Mucosa of descending colon (tissue), 3 donors: ENCODE data around the gene ABCF2. TPM values are rescaled to one million over a fixed set of nuclear protein-coding genes. Genes with fewer than 3 reads are reported as not detected.

Experiments
- ATAC-seq: fragments of 200-7000 bp; cut with Tn5 transposase; one replicate; pipeline ENCODE4 v1.9.1; 2020; ENCODE audit warnings: mild to moderate bottlenecking, moderate library complexity
- DNase-seq, 3 donors: peaks; one replicate each; pipeline ENCODE4 v3.0.0-alpha.2; 2020
- H3K36me3 ChIP-seq: fragments of 200-600 bp; one replicate; pipeline ENCODE4 v1.8.0; 2021; ENCODE audit warnings: low read depth, mild to moderate bottlenecking
- H3K4me1 ChIP-seq: fragments of 200-600 bp; one replicate; pipeline ENCODE4 v1.8.0; 2021; ENCODE audit warnings: low read depth, mild to moderate bottlenecking
- H3K4me3 ChIP-seq: fragments of 200-600 bp; one replicate; pipeline ENCODE4 v1.8.0; 2021; ENCODE audit warnings: mild to moderate bottlenecking
- H3K9me3 ChIP-seq: fragments of 200-600 bp; one replicate; pipeline ENCODE4 v1.8.0; 2021; ENCODE audit warnings: mild to moderate bottlenecking
- intact Hi-C, 2 donors: fragments of 100-400 bp; cut with DNase I in 1 of 2; cut with micrococcal nuclease in 1 of 2; formaldehyde crosslinking; loops; one replicate each; pipeline versions ENCODE4 v1.11.0 to v1.11.1; 2022; cut with DNase I, micrococcal nuclease
- total RNA-seq, 3 donors: library from RNA; stranded (reverse); fragmentation: NEBNext Ultra II Directional in 2 of 3; extraction: Animal tissue kit (Norgen Biotek cat#: 25700) in 2 of 3; gene quantifications; one replicate each; pipeline versions ENCODE4 v1.2.1 to v1.2.4, GENCODE V29; 2021 to 2023
- TF ChIP-seq, protein P1 (sequence below): fragments of 200-600 bp; IDR thresholded peaks from one replicate; pipeline ENCODE4 v1.8.0; 2022; ENCODE audit warnings: antibody characterized with exemption, mild to moderate bottlenecking
- donor health status: DM: no; HTN: no; CAD: no; lungs with moderate emphysema.
- donor health status: DM: no; HTN: no; CAD: no.
- donor health status: DM: no; HTN: yes; CAD: no.

The ABCF2 gene
- total RNA-seq, 3 donors from 2014 or later = 27.0 to 36.4 (median 28.4) TPM

GRCh38 chr7:151256410-151257045 lies 29.5 kb upstream of the ABCF2 start:
- Histone ChIP-seq H3K4me3 (no peak overlapping the region), H3K9me3 (no peaks in the 10 kb centered on the region), H3K36me3 (no peaks in the 10 kb centered on the region), H3K4me1 (peaks cover under 1% of the 10 kb centered on the region)
- TF ChIP-seq, protein P1, sequence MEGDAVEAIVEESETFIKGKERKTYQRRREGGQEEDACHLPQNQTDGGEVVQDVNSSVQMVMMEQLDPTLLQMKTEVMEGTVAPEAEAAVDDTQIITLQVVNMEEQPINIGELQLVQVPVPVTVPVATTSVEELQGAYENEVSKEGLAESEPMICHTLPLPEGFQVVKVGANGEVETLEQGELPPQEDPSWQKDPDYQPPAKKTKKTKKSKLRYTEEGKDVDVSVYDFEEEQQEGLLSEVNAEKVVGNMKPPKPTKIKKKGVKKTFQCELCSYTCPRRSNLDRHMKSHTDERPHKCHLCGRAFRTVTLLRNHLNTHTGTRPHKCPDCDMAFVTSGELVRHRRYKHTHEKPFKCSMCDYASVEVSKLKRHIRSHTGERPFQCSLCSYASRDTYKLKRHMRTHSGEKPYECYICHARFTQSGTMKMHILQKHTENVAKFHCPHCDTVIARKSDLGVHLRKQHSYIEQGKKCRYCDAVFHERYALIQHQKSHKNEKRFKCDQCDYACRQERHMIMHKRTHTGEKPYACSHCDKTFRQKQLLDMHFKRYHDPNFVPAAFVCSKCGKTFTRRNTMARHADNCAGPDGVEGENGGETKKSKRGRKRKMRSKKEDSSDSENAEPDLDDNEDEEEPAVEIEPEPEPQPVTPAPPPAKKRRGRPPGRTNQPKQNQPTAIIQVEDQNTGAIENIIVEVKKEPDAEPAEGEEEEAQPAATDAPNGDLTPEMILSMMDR = no peak
- no peak for DNase-seq
- intact Hi-C loops = no loop called here
- ATAC-seq = no peak

DNA sequence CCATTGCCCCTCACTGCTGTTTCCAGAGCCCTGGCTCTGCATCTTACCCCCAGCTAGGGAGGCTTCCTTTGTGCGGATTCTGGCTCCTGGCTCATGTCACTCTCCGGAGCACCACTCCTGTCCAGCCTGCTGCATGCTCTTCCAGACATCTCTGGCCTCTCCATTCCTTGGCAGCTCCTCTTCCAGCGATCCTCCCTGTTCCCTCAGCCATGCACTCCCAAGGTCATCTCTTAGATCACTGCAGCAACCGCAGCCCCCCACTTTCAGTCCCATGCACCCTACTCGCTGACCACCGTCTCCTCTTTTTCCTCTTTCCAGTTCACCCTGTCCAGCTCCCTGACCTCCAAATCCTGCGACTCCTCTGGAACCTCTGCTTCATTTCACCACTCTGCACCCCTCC lies 28.4 kb upstream of the ABCF2 start:
- intact Hi-C loops = no loop called here
- ATAC-seq (no peak), DNase-seq (no peak)
- Histone ChIP-seq H3K36me3 (no peaks in the 10 kb centered on the region), H3K9me3 (no peaks in the 10 kb centered on the region), H3K4me1 (peaks cover 4% of the 10 kb centered on the region), H3K4me3 (no peak overlapping the region)
- TF ChIP-seq, protein P1 = no peak

DNA sequence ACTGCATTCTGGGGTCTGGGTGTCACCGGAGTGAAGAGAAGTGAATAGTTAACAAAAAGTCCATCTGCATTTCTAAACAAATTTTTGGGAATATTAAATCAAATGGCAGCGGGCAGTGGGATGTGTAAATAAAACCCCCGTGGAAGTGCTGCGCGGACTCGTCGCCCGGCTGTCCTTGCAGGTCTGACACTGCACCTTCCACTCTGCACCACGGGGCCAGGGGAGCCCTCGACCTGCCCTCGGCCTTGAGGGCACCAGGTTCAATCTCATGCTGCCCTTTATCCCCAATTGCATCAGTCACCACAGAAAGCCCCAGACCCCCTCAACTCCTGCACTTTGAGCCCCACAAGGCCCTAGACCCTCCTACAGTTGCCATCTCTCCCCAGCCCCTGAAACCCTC lies 27.8 kb upstream of the ABCF2 start:
- H3K9me3 ChIP-seq = no peaks in the 10 kb centered on the region
- intact Hi-C loops = no loop called here
- no peaks in the 10 kb centered on the region for H3K36me3 ChIP-seq
- H3K4me3 ChIP-seq = no peak overlapping the region
- TF ChIP-seq, protein P1 = no peak
- no peak for ATAC-seq
- no peak for DNase-seq
- peaks cover 4% of the 10 kb centered on the region for H3K4me1 ChIP-seq

- peaks cover 7% of the 10 kb centered on the region for H3K4me1 ChIP-seq
- no peak for ATAC-seq
- no peaks in the 10 kb centered on the region for H3K9me3 ChIP-seq
- no peak overlapping the region for H3K4me3 ChIP-seq
- TF ChIP-seq, protein P1 = no peak
- no peaks in the 10 kb centered on the region for H3K36me3 ChIP-seq
- no peak for DNase-seq
- intact Hi-C loops = no loop called here
These were observed 27.3 kb upstream of the ABCF2 start for GRCh38 chr7:151254316-151254715.

GRCh38 chr7:151252961-151253711 lies 26.1 kb upstream of the ABCF2 start:
- no peaks in the 10 kb centered on the region for H3K36me3 ChIP-seq
- TF ChIP-seq, protein P1 = no peak
- no peak overlapping the region for H3K4me3 ChIP-seq
- H3K4me1 ChIP-seq = peaks cover 13% of the 10 kb centered on the region
- ATAC-seq (no peak), DNase-seq (no peak)
- H3K9me3 ChIP-seq = no peaks in the 10 kb centered on the region
- intact Hi-C loops = no loop called here
